Breast epithelium (tissue), 3 donors: ENCODE data around the gene GRIN2C.

Experiments
- CTCF ChIP-seq, 3 donors: fragments of 450-650 bp; IDR thresholded peaks; one replicate each; pipeline ENCODE4 v1.5.1; 2016 to 2017; ENCODE audit warnings: antibody characterized with exemption in 3 of 3, mild to moderate bottlenecking in 3 of 3, moderate library complexity in 3 of 3
- POLR2AphosphoS5 ChIP-seq, 3 donors: sonication (generic); formaldehyde crosslinking; IDR thresholded peaks; one replicate each; pipeline ENCODE4 v1.6.1; 2017; ENCODE audit warnings: antibody characterized with exemption in 3 of 3

GRCh38 chr17:74888469-74888868 lies 28.8 kb upstream of the GRIN2C start:
- TF ChIP-seq CTCF (IDR thresholded peaks at IDR 0.05) (no peak), POLR2AphosphoS5 (IDR thresholded peaks at IDR 0.05) (no peak)
